OCI-LY3 (cell line): ENCODE measurements around the gene MVB12A.

Experiments used
- CTCF ChIP-seq: fragments of 200-600, 300-600 bp; sonication (generic); IDR thresholded peaks from 2 replicates; pipeline ENCODE4 v1.5.1; 2014; ENCODE audit warnings: antibody characterized with exemption, low read length, low read depth
- EZH2phosphoT487 ChIP-seq: fragments of 200-600 bp; shearing (Covaris generic); IDR thresholded peaks from 2 replicates; pipeline ENCODE4 v1.6.1; 2018; ENCODE audit warnings: antibody characterized with exemption, mixed run types, low read depth

DNA sequence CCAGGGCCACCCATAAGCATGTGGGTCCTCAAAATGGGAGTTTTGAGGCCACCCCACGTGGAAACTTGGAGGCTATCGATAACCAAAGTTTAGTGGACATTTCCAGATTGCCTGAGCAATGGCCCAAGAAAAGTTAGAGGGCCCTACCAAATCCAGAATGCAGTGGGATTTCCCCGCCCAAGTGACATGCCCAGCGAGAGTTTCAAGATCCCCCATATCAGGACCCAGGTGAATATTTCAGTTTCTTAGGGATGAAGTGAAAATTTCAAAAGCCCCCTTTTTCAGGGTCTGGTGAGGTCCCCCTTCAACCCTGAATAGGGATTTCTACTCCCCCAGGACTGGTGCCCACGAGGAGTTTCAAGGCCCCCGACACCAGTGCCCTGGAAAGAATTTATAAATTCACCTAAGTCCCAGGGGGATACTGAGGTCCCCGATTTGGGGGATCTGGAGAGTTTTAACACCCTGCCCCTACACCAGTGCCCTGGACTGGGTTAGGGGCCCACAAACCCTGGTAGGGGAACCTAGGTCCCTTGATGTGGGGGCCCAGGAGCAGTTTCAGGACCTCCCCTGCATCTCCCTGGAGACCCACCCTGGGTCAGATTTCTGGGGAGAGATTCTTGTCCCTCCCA, 15.1 kb upstream of the MVB12A start:
- TF ChIP-seq CTCF (no peak), EZH2phosphoT487 (no peak)
